ENCODE measurements around the gene TAF15.

The TAF15 gene

GRCh38 chr17:35878361-35878760, 69.1 kb downstream of the TAF15 start:
- TF ChIP-seq CTCF (IDR thresholded peaks at IDR 0.05; ENCODE audit: low read depth, low read length), result no peak
- no peak overlapping the region for H3K4me3 ChIP-seq (ENCODE audit: low read depth, low read length)

GRCh38 chr17:35879773-35880654, 70.7 kb downstream of the TAF15 start, which contains the start of gene CCL5:
CCL5 (minus strand) TSS chr17:35880360.
- TF ChIP-seq CTCF (IDR thresholded peaks at IDR 0.05; ENCODE audit: low read depth, low read length), result no peak
- no peak within 1 kb of the TSS for H3K4me3 ChIP-seq (ENCODE audit: low read depth, low read length)

GRCh38 chr17:35889241-35889640, 80.0 kb downstream of the TAF15 start:
- no peak for TF ChIP-seq CTCF (IDR thresholded peaks at IDR 0.05; ENCODE audit: low read depth, low read length)
- no peak overlapping the region for H3K4me3 ChIP-seq (ENCODE audit: low read depth, low read length)

- TF ChIP-seq CTCF (IDR thresholded peaks at IDR 0.05; ENCODE audit: low read depth, low read length), result no peak
- no peak overlapping the region for H3K4me3 ChIP-seq (ENCODE audit: low read depth, low read length)
Measured at GRCh38 chr17:35889818-35890773, 80.8 kb downstream of the TAF15 start.

- no peak for TF ChIP-seq CTCF (IDR thresholded peaks at IDR 0.05; ENCODE audit: low read depth, low read length)
- no peak overlapping the region for H3K4me3 ChIP-seq (ENCODE audit: low read depth, low read length)
Measured at GRCh38 chr17:35890774-35891155, 81.5 kb downstream of the TAF15 start.

GRCh38 chr17:35891269-35891668, 82.0 kb downstream of the TAF15 start:
- no peak for TF ChIP-seq CTCF (IDR thresholded peaks at IDR 0.05; ENCODE audit: low read depth, low read length)
- no peak overlapping the region for H3K4me3 ChIP-seq (ENCODE audit: low read depth, low read length)

All from WI38 (cell line).